ENCODE measurements around the gene DLG2.
"Not testable (repeated sequence)": the region's sequence is repeated elsewhere in the genome, so short reads cannot be mapped to it uniquely, and the experiment has no call there.

Gene DLG2

DNA sequence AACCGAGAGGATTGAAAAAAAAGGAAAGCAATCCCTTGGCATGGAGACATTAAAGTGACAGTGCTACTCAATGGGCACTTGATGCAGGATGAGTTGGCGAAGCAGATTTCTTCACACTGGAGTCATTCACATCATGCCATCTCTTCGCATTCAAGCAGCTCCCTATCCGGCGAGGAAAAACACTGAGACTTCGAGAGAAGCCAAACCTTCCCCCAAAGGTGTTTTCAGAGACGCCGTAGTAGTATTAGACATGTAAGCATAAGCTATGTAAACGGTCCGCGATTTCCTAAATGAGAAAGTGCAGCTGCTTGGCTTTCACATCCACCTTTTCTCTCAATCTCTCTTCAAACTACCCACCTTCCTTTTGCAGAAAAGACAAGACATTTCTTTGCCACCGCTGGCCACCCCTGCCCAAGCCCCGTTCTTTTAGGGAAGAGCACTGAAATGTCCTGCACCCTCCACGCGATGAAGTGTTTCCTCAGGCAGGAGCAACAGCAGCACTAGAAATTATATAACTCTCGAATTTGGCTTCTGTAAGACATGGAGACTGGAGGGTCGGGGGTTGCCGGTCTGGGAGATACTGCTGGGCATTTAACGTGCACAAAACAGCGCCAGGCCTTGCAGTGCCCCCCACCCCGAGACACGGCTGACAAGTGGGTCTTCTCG, at the start of gene DLG2:
TSS of gene DLG2 (minus strand) at position 13 of the 666 bp plus-strand sequence.
- no peak for DNase-seq (ENCODE audit: low read depth in 2 of 2)

DNA sequence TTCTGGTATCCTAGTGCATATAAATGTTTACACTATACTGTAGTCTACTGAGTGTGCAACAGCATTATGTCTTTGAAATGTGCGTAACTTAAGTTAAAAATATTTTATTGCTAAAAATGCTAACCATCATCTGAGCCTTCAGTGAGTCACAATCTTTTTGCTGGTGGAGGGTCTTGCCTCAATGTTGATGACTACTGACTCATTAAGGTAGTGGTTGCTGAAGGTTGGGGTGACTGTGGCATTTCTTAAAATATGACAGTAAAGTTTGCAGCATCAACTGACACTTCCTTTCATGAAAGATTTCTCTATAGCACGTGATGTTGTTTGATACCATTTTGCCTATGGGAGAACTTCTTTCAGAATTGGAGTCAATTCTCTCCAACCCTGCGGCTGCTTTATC, 46.2 kb upstream of the DLG2 start:
- no peak for DNase-seq (ENCODE audit: low read depth in 2 of 2)

DNA sequence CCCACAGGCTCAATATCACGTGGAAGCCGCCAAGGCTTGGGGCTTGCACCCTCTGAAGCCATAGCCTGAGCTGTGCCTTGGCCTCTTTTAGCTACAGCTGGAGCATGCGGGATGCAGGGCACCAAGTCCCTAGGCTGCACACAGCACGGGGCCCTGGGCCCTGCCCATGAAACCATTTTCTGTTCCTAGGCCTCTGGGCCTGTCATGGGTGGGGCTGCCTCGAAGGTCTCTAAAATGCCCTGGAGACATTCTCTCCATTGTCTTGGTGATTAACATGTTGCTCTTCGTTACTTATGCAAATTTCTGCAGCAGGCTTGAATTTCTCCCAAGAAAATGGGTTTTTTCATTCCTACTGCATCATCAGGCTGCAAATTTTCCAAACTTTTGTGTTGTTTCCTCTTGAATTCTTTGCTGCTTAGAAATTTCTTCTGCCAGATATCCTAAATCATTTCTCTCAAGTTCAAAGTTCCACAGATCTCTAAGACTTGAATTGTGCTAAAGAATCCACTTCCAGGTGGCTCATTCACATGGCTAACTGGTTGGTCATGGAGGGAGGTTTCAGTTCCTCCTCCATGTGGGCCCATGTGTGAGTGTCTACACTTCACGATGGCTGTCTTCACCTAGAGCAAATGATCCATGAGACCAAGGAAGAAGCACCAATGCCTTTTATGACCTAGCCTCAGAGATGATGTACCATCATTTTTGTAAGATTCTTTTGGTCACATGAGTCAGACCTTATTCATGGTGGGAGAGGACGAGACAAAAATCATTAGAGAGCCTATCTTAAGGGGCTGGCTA, 45.2 kb upstream of the DLG2 start:
- DNase-seq (ENCODE audit: low read depth in 2 of 2): no peak

DNA sequence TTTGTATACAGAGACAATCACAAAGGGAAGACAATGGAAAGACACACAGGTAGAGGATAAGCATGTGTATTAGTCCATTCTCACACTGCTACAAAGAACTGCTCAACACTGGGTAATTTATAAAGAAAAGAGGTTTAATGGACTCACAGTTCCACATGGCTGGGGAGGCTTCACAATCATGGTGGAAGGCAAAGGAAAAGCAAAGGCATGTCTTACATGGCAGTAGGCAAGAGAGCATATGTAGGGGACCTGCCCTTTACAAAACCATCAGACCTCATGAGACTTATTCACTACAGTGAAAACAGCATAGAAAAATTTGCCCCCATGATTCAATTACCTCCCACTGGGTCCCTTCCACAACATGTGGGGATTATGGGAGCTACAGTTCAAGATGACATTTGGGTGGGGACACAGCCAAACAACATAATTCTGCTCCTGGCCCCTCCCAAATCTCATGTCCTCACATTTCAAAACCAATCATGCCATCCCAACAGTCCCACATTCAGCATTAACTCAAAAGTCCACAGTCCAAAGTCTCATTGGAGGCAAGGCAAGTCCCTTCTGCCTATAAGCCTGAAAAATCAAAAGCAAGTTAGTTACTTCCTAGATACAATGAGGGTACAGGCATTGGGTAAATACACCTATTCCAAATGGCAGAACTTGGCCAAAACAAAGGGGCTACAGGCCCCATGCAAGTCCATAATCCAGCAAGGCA, 44.0 kb upstream of the DLG2 start:
- not testable (repeated sequence) for DNase-seq (ENCODE audit: low read depth in 2 of 2)

DNA sequence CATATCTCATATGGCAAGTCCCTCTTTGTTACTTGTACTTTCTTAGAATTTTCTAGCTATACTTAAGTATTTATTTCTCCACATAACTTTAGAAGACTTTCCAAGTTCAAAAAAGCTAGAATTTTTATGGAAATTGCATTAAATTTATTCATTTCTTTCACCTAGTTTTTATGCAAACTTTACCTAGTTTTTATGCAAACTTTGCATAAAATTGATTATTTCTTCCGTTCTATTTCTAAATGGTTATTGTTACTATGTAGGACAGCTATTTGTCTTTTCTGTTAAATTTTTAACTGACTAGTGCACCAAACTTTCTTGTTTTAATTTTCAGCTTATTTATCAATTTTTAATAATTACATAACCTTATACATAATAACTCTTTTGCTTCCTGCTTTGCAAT, 41.0 kb upstream of the DLG2 start:
- no peak for DNase-seq (ENCODE audit: low read depth in 2 of 2)

DNA sequence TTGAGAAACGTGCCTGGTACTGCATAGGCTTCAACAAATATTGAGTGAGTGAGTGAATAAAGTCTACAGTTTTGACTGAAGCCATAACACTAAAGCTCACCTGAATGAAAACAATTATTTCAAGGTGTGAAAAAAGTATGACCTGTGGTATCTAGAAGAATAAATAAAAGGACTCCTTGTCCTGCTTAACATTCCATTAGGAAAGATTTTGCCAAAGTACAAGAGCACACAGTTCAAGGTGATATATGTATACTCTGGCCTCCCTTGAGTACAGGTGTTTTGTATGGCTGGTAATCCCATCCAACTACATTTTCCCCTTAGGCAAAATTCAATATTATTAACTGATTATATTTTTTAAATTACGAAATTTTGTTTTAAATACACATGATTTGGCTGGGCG, 39.5 kb upstream of the DLG2 start:
- no peak for DNase-seq (ENCODE audit: low read depth in 2 of 2)

DNA sequence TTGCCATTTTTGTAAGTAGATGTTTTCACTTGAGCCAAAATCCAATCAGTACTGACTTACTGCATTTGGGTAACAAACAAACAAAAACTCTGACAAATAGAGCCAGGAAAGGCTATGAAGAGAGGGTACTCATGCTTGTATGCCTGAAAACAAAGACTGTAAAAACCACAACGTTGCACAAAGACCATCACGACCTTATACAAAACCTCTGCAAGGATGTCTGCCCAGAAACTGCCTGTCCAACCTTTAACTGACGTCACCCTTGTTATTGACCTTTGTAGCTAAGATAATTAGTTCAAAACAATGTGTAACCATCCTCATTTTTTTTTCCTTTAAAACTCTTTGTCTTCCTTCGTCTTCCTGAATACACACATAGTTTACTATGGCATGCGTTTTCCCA, 38.6 kb upstream of the DLG2 start:
- no peak for DNase-seq (ENCODE audit: low read depth in 2 of 2)

DNA sequence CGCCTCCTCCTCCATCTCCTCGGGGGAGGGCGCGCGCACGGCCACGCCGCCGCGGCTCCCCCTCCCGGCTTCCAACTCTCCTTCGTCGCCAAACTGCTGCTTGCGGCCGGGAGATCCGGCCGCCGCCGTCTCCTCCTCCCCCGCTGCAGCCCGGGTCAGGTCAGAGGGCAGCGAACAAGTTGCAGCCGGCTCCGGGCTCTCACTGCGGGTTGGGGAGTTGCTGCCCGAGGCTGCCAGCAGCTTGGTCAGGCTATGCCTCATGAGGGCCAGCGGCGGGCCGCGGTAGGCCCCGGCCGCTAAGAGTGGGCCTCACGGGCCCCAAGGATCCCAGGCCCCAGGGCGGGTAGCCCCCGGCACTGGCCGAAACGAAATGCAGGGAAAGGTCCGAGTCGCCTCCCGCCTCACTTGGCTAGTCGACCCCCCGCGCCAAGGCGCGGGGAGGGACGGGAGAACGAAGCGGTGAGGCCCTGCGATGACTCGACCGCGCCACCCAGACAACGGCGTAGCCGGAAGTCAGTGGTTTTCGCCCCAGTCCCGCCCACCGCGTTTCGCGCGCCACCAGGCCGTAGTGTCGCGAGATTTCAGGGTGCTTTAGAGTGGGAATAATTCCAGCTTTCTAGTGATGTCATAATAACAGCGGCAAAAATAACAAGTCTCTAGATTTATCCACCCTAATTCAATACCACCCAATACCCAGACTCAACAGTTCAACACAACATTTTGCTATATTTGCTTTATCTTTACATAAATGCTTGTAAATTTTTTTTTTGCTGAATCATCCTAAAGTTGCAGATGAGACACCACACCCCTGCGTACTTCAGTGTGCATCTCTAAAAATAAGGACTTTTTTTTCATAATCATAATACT, 37.7 kb upstream of the DLG2 start, which contains the start of gene CREBZF:
TSS of gene CREBZF (minus strand) at position 515 of the 867 bp plus-strand sequence. CDS start at position 261, 254 bp downstream.
- peak; percentile 83 to 89 for DNase-seq (ENCODE audit: low read depth in 2 of 2)

DNA sequence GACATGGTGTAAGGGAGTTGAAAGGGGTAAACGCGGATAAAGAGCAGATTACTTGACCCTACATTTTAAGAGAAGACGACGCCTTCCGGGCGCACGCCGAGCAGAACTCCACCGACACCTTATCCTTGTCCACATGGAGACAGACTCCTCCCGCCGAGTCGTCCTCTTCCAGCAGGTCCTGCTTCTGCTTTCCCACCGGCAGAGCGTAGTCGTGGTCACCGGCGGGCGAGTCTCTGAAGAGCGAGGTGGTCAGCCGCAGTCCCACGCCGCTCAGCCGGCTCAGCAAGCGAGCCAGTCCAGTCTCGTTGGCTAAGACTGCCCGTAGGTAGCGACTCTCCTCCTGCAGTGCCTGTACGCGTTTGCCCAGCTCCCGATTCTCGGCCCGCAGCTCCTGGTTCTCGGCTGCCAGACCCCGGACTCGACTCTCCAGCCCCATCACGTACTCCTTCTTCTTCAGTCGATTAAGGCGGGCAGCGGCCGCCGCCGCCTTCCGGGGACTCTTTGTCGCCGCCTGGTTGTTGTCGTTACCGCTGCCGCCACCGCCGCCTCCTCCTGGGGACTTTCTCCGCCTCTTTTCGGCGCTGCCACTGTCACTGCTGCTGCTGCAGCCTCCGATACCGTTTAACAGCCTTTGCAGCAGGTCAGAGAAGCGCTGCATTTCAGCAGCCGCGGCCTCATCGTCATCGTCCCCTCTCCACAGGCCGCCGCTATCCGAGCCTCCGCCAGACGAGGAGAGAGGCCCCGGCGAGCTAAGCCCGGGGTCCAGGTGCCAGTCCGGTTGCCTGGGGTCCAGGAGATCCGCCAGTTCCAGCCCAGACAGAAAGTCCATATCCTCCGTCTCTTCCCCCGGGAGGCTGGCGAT, 36.8 kb upstream of the DLG2 start:
- peak; percentile 74 to 77 for DNase-seq (ENCODE audit: low read depth in 2 of 2)

DNA sequence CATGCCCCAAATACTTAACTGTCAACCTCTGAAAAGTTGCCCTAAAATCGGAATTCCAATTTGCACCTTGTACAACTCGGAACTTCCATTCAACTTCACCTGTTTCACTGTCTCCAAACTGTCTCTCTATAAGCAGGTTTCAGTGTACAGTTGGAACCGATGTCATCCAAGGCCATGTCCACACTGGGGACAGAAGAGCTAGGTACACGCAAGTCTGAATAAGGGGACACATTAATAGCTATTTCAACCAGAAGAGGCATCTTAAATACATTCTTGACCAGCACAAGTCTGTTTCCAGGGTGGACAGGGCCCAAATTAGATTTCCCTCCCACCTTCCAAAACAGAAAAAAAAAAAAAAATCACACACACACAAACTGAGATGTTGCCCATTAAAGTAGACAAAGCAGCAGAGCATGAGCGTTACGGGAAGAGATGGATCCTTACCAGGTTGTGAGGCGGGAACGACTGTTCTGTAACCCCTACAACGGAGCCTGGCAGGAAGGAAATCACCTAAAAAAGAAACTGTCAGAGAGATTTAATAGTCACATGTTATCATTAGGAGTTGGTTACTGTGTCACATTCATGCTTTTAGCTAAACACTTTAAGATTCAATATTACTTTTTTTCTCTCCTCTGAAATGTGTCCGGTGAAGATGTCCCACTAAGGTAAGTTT, 36.1 kb upstream of the DLG2 start:
- no peak for DNase-seq (ENCODE audit: low read depth in 2 of 2)

DNA sequence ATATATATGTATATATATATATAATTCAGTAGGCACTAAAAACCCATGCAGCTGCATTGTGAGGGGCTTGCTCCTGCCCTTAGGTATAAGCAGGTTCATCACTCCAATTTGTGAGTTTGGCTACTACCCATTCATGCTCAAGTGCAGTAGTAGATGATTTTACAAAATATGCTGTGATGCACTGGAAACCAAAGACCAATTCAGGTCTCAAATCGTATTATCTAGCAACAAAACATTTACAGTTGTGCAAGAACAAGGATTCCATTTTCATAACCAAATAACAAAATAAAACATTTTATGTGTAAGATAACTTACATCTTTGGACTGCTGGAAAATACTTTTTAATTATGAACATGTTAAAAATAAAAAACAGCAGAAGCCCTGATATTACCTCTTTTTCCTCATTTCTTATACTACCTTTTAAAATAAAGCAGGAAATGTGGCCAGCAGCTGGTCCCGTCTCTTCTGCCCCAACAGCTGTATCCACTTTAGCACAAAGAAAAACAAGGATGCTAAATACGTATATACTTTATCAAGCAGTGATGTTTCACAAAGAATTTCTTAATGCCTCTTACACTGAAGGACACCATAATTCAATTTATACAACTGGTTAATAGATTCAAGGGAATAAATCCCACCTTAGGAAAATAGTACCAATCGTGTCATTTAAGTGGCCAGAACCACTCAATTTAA, 35.0 kb upstream of the DLG2 start:
- DNase-seq (ENCODE audit: low read depth in 2 of 2): no peak

DNA sequence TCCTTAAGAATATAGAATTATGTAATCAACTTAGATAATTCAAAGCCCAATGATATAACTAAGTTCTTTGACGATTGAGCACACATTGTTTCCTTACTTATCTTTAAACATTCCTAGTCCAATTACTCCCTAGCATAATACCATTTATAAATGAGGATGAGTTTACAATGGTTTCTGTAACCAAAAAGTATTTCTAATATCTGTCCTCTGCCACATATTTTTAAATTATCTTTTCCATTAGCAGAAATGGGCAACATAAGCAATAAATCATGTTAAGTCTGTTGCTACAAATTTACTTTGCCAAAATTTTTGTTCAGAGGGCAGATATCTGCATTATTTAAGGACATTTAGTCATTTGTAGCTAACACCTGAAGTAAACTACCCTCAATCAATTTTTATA, 31.0 kb upstream of the DLG2 start:
- no peak for DNase-seq (ENCODE audit: low read depth in 2 of 2)

DNA sequence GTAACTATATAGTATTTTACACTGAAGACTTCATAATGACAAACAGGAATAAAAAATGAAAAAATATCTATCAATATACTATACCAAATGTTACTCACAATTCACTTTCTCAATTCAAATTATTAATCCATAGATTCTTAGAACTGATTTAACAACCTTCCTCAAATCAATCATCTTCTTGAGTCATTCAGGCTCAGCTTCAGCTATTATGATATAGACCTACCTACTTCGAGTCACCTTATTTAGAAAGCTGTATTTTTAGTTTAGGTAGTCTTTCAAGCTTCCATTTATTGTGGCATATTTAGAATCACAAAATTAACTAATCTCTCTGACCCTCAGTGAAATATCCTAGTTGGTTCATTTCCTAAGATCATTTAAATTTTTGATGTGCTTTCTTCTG, 29.6 kb upstream of the DLG2 start:
- DNase-seq (ENCODE audit: low read depth in 2 of 2): no peak

DNA sequence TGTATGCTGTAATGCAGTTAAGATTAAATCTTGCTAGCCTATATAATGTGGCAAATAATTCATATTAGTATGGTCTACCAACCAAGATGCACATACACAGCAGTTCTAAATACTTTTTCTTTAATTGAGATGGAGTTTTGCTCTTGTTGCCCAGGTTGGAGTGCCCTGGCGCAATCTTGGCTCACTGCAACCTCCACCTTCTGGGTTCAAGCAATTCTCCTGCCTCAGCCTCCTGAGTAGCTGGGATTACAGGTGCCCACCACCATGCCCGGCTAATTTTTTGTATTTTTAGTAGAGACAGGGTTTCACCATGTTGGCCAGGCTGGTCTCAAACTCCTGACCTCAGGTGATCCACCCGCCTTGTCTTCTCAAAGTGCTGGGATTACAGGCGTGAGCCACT, 27.2 kb upstream of the DLG2 start:
- not testable (repeated sequence) for DNase-seq (ENCODE audit: low read depth in 2 of 2)

DNA sequence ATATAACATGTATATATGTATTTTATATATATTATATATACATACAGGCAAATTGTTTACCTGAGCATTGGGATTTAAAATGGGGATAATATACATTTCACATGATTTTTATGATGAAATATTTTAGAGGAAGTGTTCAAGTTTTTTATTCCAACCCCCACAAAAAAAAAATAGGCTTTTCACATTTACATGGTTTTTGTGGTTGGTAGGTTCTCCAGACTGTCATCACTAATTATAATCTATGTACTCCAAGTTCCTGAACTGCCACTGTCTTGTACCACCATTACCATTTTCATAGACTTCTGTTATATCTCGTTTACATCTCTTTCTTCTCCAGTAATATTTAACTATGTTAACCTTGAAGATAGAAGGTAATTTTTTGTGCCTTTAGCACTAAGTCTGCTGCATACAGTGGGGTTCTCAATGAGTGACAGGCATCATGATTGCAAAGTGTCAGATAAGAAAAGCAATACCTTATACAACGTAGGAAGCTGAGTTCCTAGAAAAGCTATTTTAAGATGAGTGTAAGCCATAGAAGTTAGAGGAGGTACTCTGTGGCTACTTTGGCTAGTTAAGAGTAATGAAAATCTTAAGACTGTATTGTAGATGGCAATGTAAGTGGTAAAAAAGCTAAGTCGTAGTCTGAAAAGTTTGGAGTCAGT, 25.8 kb upstream of the DLG2 start:
- no peak for DNase-seq (ENCODE audit: low read depth in 2 of 2)

DNA sequence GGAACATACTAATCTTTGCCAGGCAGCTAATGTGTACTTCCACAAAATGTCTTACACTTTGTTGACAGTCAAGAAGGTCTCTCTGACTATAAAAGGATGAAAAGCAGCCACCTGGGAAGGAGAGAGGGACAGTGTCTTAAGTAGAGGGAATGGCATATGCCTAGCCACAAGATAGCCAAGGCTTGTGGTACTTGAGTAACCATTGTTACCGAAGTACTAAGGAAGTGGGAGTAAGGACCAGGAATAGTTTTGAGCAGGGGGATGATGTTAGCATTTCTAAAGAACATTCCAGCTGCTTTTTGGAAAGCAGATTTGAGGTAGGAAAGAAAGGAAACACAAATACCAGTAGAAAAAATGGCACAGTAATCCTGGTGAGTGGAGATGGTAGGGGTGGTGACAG, 24.0 kb upstream of the DLG2 start:
- no peak for DNase-seq (ENCODE audit: low read depth in 2 of 2)

DNA sequence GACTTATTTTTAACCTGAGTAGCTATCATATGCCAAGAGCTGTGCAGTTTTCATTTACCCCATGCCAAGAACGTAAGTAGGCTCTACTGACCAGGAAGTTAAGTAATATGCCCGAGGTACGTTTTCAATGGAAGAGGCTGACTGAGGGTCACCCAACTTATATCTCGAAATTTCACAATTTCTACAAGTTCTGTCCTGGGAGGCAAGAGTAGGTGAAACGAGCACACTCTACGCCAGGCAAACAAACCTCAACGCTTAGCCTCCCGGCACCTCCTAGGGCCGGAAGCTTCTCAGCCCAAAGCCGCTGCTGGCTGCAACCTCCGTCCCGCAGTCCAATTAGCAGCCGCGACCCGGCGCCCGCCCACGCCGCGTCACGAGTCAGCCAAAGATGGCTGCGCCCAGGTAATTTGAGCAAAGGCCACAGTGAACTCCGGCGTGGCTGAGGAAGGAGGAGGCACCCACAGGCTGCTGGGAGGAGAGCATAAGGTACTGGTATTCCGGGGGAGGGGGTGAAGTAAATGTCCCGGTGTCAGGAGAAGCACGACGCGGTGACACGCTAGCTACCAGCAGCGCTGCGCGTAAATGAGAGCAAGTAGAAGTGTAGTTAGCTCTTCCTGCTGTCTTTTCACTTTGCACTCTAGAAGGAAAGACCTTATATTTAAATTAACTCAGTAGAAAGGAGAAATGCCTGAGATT, 20.6 kb upstream of the DLG2 start, which contains the start of gene TMEM126A:
TSS of gene TMEM126A (plus strand) at position 364 of the 696 bp plus-strand sequence. CDS start 2,289 bp downstream, outside the sequence.
- DNase-seq (ENCODE audit: low read depth in 2 of 2): peak; percentile 76 to 77

DNA sequence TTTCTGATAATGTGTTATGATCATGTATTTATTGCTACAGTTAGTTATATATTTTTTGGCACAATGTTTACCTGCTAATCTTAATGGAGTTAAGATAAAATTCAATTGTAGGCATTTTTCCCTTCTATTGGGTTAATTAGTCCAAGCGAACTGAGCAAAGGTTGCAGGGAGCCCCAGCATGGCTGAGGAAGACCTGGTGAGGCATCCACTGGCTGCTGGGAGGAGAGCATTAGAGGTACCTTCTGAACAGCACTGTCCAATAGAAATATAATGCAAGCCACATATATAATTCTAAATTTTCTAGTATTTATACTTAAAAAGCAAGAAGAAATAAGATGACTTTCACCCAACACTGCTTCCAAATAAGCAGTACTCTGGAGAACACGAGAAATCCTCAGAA, 19.9 kb upstream of the DLG2 start:
- DNase-seq (ENCODE audit: low read depth in 2 of 2): no peak
